ENCODE measurements around the gene MRAP2.
"Not testable (repeated sequence)": the region's sequence is repeated elsewhere in the genome, so short reads cannot be mapped to it uniquely, and the experiment has no call there.

Gene MRAP2

DNA sequence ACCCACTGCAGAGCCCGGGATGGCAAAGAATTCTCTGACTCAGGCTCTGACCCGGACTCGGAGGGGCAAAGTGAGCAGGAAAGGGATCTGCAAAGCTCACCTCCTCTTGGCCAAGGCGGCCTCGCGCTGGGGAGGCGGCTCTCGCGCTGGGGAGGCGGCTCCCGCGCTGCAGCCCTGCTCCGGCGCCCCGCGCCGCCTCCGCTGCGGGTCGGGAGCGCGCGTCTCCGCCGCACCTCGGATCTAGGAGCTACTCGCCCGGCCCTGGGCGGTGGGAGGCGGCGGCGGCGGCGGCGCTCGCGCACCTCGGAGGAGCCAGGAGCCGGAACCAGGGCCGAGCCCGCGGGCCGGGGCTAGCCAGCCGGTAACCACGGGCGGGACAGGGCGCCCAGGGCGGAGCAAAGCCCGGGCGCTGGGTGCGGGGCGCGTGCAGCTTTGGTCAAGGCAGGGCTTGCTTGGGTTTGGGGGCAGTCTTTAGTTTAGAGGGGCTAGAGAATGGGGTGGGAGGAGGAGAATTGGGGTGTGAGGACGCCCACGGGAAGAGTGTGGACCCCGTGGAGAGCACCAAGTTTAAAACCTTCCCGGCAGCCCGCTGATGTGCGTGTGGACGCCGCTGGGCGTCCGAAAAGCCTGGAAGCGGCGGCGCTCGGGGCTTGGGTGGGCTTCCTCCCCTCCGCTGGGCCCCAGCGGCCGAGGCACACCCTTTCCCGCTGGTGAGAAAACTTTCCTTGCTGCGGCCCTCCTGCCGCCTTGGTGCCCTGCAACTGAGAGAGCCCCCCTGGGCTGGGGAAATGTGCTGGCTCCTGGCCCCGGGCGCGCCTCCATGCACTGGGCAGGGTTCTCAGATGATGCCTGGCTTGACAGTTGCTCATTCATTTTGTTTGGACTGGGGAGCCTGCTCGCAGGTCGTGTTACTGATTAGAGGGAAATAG, at the start of gene MRAP2:
Gene MRAP2, plus strand, starts transcription at position 250 of the 929 bp plus-strand sequence. CDS start 21,547 bp downstream, outside the sequence.
- DNase-seq = no peak

- DNase-seq = no peak
Observed at GRCh38 chr6:83984411-83984810, 49.2 kb upstream of the MRAP2 start.

DNA sequence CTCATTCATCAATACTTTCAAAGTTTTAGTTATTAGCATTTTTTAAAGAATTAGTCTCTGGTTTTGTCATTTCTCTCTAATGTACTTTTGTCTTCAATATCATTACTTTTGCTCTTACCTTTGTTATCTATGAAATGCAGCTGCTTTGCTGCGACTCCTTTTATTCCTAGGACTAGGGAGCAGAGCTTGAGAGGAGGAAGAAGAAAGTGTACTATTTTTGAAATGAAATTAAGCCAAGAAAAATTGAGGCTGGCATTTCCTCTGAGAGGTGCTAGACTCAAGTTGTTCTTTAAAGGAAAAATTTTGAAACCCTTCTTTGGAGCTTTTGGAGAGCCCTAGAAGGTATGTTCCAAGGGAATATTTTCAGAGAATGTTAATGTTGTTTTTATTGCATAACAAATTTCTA, 48.3 kb upstream of the MRAP2 start:
- no peak for DNase-seq

DNA sequence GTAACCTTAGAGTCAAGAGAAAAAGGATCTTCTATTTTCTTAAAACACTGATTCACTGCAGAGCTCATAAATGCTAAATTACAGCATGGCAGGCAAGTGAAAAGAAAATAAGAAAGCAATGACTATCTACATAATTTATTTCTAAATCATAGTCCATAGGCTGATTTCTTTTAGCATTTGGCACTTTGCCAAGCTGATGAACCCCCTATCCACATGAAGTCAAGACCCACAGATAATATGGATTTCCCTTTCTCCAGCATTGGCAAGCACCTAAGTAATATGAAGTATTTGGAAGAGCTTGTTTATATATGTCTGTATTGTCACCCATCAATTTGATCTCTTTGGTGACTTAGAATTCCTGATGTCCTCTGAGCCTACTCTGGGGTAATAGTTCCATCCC, 47.9 kb upstream of the MRAP2 start:
- no peak for DNase-seq

DNA sequence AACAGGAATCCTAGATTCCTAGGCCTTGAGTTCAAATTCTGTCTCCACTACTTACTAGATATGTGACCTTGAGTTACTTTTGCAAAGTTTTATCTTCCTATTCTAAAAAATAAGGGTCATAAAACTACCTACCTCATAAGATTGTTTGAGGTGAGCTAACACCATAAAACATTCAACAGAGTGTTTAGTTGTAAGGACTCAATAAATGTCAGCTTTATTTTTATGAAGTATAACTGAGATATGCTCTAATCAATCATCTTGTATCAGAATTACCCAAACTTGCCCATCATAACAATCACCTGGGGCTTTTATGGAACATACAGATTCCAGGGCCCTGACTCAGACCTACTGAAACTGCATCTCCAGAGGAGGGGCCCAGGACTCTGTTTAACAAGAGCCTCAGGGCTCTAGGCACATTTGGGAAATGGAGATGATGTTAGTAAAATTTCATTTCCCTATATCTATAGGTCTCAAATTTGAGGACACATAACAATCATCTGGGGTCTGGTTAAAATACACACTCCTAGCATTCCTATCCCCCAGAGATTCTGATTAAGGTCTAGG, 35.5 kb upstream of the MRAP2 start:
- DNase-seq = no peak

DNA sequence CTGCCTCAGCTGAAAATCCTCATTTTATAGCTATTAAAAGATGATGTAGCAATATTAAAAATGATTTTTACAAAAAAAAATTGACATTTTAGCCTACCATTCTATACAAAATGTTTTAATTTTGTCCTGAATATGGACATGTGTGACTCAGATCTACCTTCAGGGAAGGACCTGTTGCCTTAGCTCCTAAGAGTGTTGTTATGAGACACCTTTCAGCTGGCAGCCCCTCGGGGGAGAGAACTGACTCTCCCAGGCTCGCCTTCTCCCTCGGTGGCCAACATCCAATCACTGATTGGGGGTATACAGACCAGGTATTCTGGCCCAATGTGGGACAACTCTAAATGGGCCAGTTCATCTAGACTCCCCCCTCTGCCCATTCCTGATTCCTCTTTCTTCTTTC, 32.5 kb upstream of the MRAP2 start:
- DNase-seq = no peak

DNA sequence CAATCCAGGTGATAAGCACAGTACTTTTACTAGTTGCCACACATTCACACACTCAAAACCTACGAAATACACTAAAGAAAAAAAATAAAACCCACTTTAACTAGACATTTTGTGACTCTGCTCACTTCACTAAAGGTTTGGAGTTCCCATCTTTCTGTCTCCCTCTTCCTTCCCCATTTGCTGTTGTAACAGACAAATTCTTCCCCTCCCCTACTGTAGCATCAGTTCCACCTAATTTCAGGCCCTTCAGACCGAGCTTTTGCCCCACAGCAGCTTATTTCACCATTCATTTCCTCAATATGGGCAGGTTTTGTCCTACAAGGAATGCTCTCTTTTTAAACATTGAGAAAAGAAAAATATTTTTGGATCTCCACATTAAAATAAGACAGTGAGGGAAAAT, 31.3 kb upstream of the MRAP2 start:
- no peak for DNase-seq

GRCh38 chr6:84003131-84003530, 30.4 kb upstream of the MRAP2 start:
- DNase-seq = no peak

GRCh38 chr6:84003654-84004053, 29.9 kb upstream of the MRAP2 start:
- no peak for DNase-seq

GRCh38 chr6:84007871-84008270, 25.7 kb upstream of the MRAP2 start:
- no peak for DNase-seq

DNA sequence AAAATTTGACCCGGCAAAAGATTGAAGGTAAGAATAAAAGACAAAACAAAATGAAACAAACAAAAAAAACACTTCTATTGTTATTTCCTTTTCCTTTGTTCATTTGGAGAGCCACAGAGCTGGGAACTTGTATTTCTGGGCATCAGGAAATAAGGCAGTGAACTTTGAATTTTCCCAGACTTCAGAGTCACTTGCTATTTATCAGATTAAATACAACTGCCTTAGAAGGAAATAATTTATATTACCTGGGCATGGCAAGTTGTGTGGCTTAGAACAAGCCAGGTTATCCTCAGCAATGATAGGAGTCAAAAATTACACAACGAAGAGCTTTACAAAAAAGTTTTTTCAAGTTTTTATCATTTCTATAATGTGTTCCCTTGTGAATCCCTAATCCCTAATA, 20.2 kb upstream of the MRAP2 start:
- DNase-seq = no peak

GRCh38 chr6:84013931-84014330, 19.6 kb upstream of the MRAP2 start:
- DNase-seq = no peak

- DNase-seq = no peak
Observed at GRCh38 chr6:84016029-84016428, 17.5 kb upstream of the MRAP2 start.

GRCh38 chr6:84017709-84018452, 15.7 kb upstream of the MRAP2 start:
- DNase-seq = no peak

DNA sequence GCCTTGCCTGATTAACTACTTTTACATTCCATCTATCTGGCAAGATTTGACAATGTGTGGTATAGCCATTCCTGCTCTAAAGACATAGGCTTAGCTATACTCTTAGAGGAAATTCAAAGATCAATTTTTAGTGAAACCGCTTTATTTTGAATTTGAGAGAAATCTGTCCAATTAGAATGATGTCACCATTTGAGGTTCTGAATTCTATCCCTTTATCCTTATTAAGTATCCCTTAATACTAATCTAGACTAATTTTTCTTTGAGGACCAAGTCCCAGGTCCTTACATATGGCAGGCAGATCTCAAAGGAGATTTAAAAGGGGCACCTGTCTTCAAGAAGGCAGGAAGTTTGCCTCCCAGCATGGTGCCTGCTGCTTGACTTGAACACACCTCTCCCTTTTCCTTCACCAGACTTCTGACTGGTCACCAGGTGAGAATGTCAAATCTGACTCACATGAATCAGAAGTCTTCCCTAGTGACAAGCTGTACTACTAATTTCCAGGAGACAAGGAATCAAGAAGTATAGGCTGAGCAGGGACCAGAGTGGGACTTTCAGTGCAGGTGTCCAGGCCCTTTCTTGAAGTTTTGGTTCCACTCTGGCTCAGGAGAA, 15.0 kb upstream of the MRAP2 start:
- DNase-seq = no peak

DNA sequence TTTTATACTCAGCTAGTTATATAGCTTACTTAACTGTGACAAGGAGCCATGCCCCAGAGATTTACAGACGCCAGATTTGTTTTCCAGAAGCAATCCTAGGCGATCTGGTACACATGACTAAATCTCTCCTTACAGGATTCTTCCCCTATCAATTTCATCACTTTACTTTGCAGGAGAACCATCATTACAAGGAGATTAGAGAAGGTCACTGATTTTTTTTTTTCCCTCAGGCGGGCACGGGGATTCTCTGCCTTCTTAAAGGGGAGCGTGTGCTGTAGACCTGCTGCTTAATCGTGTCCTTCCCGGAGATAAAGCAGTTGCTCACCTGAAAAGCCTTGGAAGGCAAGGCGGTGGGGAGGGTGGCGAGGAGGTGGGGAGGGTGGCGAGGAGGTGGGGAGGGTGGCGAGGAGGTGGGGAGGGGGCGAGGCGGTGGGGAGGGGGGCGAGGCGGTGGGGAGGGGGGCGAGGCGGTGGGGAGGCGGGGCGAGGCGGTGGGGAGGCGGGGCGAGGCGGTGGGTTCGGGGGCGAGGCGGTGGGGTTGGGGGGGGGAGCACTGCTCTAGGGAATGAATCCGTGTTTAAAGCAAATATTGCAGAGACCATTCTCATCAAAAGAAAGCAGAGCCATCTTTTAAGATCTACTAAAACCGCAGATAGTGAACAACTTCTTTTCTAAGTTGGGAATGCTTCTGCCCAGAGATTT, 14.3 kb upstream of the MRAP2 start:
- no peak for DNase-seq

DNA sequence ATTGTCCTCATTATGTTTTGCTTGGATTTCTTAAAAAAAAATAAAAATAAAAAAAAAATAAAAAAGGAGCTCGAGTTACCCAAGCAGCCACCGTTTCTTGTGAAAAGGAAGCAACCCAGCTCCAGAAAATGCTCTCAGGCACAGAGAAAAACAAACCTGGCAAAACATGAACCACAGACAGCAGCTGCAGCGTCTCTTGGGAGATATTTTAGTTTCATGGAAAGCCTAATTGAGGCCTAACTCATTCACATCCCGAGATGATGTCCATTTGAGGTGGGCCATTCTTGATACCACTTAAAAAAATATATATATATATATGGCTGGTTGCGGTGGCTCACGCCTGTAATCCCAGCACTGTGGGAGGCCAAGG, 13.7 kb upstream of the MRAP2 start:
- no peak for DNase-seq

GRCh38 chr6:84021625-84022024, 11.9 kb upstream of the MRAP2 start:
- DNase-seq = no peak

DNA sequence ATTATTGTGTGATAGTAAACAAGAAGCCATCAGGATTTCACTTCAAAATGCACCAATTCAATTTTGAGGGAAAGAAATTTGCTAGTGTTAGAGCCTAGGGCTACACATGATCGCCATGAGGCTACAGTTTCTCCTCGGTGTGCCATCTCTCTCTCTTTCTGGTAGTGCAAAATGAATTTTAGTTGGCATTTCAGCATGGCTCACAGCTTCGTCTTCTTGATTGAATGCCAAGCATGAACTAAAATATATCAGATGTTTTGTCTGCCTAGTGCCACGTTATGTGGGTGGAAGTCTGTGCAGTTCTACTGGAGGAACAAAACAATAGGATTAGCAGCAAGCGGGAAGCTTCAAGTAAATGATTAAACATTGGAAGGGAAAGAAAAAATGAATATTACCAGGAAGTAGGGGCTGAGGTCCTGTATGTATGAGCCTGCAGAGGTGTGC, 6.8 kb upstream of the MRAP2 start:
- DNase-seq = no peak

- peak; percentile 84 for DNase-seq
Observed at GRCh38 chr6:84027340-84028181, 6.0 kb upstream of the MRAP2 start.

- DNase-seq = no peak
Observed at GRCh38 chr6:84028350-84028749, 5.2 kb upstream of the MRAP2 start.

GRCh38 chr6:84032000-84032399, 1.6 kb upstream of the MRAP2 start:
- DNase-seq = not testable (repeated sequence)

Data from NCI-H1105 (cell line).